Glomerular endothelial cell (primary cell): Measurements from ENCODE around the gene STARD5. TPM values are rescaled to one million over a fixed set of nuclear protein-coding genes. Genes with fewer than 3 reads are reported as not detected.

Source experiments
- DNase-seq: peaks from one replicate; pipeline ENCODE4 v3.0.0-alpha.2; 2011; ENCODE audit warnings: low read depth, low spot score; ENCODE audit errors: extremely low read depth
- total RNA-seq: library from RNA; depleted of rRNA; stranded (reverse); fragments of >200 nt; gene quantifications from 2 replicates; pipeline ENCODE4 v1.2.3, GENCODE V29; 2015

The STARD5 gene
- total RNA-seq, 1 donor from 2014 or later = 1.4 TPM

DNA sequence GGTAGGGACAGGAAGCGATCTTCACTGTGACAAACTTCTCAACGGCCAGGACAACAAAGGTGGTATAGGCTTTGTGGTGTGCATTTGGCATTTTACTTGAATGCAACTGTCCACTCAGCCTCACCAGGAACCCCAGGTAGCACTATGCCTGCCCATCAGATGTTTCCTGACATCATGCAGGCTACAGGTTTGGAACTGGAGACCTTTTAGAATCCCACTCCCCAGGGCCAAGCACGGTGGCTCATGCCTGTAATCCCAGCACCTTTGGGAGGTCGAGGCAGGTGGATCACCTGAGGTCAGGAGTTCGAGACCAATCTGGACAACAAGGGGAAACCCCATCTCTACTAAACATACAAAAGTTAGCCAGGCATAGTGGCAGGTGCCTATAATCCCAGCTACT lies 9.6 kb downstream of the STARD5 start:
- no peak for DNase-seq

DNA sequence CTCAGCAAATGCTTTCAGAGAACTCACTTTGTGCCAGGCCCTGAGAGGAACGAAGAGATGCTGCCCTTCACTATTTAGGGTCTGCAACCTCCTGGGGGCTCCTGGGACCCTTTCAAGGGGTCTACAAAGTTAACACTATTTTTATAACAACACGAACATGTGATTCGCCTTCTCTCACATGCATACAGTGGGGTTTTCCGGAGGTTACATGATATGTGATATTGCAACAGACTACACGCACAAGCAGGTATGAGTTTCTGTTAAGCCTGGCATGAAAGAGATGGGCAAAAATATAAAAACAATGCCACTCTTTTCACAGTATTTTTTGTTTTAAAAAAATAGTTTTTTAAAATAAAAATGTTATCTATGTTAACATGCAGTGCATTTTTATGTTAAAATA lies 10.3 kb downstream of the STARD5 start:
- no peak for DNase-seq

DNA sequence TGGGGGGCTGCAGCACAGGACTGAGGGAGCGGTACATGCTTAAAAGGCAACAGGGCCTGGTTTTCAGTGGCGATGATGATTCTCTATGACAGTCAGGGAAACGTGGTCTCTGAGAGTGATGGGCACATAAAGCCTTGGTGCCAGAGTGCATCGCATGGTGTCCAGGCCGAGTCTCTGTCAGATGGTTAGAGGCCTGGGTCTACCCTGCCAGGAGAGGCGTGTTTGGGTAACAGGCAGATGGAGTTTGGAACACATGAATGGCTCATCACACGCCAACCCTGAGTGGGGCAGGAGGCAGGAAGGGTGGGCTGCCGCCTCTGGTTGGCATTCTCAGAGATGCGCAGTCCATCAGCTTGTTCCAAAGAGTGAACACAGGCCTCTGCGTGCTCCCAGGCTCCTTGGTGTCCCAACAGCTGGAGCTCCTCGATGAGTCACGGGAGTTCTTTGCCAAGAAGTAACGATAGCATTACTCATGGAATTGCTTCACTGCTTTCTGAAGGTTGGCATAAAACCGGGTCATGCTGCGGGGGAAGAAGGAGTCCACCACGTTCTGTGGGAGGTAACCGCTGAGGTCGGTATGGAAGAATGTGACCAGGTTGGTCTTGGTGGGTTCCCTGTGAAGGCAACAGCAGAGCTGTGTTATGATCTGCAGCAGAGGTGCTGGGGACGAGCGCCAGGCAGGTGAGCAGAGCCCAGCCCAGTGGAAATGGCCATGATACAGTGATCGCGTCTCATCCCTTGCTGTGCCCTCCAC lies 11.0 kb downstream of the STARD5 start:
- peak; percentile 25 for DNase-seq

DNA sequence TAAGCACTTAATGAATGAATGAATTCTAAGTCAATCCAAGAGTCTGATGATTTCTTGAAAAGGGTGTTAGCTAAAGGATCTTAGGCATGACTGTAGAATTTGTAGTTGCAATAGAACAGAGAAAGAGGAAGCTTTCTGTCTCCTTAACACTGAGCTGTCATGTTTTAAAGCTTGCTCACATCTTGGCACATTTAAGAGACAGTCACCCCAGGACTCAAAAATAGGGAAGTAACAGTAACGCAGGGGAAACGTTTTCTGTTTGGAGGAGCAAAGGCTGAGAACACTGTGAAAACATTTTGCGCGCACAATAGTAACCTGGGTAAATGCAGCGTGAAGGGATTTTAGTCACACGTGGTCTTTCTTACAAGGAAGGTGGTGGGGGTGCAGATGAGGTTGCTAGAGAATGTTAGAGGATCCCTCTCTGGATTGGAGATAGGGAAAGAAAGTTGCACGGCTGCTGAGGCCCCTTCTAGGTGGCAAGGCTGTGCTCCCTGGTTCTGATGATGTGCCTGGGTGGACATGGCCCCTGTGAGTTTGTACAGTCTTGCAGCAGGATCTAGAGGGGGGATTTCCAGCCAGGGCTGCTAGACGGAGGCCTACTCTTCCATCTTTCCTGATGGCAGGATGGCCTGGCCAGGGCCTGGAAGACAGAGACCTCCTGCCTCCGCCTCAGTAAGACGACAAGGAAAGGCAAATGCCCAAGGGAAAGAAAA lies 12.0 kb downstream of the STARD5 start:
- no peak for DNase-seq

DNA sequence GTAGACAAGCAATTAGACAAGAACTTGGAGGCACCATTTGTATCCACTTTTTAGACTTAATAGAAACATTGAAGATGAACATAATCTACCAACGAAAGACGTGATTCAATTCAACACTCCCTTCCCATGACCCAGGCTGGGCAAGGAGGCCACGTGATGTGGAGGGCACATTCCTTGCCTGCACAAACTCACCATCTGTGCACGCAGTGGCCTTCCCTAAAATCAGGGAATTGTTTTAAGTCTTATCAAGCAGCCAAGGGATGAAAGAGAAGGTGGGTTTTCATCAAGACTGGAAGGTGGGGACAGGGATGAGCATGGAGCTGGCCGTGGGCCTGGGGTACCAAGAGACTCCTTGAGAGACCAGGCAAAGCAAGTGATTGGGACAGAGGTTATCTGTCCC lies 13.5 kb downstream of the STARD5 start:
- no peak for DNase-seq

DNA sequence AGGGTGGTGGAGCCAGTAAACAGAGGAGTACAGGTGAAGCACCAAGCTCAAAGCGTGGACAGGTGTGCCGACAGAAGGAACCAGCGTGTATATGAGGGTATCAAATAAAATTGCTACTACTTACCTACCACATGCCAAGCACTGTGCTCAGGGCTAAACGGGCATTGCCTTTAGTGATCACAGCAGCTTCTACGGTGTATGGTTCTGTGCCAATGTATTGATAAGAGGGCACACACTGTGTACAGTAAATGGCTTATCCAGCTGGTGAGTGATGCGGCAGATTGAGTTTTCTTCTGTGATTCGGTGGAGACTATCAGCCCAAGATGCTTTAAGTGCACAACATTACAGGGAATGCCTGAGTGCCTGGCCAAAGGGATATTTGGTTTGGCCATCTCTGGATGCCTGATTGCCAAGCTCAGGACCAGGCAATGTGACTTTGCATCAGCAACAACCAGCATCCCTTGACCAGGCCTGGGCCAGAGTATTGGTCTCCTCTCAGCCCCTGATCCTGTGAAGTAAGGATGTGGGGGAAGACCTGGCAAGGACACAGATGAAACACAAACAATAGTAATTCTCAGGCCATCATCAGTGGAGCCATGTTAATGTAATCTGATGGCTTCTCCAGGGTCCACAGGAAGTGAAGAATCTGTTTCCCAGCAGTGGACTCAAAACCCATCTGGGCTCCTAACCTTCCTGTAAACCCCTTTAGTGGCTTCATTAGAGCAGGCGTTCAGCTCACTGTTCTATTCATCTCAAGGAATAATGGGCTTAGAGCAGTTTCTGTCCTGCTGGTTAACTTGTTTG lies 14.1 kb downstream of the STARD5 start:
- DNase-seq = no peak

DNA sequence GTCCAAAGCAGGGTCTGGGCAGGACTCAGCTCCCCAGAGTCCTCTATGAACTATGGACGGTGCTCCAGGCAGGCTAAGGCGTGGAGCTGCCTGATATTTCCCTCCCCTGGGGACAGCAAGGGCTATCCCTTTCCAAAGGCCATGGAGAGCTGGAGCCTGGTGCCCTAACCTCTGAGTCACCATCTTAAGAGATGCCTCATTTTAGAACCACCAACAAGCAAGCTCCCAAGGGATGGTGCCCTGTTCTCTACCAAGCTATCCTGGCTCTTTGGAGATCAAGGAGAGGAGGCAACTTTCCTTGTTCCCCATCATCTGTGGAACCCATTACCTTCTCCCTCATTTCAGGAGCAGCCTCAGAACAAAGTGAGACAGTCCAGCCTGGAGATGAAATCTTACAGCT lies 15.7 kb downstream of the STARD5 start:
- no peak for DNase-seq

DNA sequence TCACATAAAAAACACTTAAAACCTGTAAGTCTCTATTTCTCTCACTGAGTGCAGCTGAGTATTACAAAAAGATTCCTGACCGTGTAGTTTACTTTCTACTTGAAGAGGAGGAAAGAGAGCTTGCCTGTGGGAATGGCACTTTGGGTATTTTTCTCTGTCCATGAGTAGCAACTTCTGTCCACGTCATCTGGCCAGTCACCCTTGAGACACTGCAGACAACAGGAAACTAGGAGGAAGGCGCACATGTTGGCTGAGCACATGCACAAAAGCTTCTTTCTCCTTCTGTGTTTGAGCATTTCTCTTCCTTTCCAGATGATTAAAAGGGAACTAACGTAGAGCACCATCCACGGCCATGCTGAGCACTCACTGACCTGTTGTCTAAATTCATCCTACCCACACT lies 19.7 kb downstream of the STARD5 start:
- DNase-seq = no peak

DNA sequence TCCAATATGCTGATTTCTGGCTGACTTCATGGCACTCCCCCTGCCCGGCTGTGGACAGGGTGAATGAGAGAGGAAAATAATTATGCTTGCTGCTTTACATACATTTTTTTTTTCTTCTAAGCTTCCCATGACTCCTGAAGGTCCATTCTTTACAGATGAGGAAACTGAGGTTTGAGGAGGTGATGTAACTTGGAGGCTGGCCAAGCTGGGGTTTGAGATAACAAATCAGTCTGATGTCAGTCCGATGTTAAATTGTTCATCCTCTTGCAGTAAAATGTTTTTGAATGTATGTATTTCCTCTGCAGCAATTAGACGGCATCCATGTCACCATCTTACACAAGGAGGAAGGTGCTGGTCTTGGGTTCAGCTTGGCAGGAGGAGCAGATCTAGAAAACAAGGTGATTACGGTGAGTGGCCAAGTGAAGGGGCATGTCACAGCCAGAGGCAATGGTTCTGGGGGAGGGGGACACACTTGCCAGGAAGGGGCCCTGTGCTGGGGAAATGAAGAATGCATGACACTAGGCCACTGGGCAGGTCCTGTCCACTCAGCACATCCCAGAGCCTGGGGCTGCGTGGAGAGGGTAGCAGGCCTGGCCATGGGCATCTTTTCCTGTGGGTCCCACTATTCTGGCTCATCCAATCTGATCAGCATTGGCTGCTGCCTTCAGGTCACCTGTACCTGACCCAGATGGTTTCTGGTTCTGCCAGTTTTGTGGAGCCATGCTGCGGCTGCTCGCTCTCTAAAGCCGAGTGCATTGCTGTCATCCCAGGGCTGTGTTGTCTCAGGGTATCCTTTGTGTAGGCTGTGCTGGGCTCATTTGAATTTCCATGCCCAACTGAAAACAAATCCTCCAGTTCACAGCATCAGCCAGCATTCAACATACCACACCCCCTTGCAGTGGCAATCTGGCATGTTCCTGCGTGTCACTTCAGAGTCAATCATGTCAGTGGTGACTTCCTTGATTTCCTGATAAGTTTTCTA lies 20.4 kb downstream of the STARD5 start:
- no peak for DNase-seq

DNA sequence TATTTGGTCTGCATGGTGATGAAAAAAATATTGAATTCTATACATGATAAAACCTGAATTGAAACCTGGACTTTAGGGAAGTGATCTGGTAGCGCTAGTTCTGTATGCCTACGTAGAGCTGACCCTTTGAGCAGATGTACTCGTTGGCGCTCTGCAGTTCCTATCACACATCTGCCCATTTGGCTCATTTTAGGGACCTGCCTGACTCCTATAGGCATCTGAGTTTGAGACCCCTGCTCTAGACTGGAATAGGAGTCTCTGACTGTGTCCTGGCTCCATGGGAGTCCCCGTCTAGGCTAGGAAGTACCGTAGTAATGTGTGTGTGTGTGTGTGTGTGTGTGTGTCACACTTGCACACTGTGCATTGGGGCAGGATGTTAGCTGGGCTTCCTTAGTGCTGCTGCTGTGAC lies 21.2 kb downstream of the STARD5 start:
- DNase-seq = no peak

DNA sequence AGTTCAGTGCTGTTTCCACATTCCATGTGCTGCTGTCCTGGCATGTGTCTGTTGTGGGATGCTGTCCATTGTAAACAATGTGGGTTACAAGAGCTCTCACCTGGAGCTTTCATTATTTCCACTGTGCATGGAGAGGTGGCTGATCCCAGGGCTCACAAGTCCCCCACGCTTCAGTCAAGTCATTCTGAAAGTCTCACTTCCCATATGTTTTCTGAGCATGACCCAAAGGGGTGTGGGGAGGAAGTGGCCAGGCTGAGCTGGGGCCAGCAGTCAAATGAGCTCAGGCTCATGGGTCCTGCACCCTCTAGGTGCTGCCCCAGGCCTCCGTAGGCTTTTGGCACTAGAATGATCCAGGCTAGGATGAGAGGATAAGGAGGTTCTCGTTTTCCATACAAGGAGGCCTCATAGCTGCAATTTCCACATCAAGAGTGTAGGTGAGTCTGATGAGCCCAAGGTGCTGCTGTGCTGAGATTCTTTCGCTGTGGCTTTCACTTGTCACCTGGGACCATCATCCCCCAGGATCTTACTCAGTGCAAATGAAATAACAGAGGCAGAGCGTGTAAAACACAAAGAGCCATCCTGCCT lies 22.0 kb downstream of the STARD5 start:
- no peak for DNase-seq

DNA sequence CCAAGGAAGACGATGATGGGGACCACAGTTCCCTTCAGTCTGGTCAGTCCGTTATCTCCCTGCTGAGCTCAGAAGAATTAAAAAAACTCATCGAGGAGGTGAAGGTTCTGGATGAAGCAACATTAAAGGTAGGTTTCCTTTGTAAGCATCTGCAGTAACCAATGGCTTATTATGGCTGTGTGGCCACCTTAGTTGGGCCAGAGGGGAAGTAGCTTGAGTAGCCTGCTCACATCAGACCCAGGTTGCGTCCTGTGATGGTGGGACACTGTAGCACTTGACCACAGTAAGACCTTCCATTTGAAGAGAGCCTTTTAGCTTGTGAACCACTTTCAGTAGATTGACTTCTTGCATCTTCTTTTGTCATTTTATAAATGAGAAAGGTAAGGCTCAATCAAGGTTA lies 22.6 kb downstream of the STARD5 start:
- DNase-seq = no peak

DNA sequence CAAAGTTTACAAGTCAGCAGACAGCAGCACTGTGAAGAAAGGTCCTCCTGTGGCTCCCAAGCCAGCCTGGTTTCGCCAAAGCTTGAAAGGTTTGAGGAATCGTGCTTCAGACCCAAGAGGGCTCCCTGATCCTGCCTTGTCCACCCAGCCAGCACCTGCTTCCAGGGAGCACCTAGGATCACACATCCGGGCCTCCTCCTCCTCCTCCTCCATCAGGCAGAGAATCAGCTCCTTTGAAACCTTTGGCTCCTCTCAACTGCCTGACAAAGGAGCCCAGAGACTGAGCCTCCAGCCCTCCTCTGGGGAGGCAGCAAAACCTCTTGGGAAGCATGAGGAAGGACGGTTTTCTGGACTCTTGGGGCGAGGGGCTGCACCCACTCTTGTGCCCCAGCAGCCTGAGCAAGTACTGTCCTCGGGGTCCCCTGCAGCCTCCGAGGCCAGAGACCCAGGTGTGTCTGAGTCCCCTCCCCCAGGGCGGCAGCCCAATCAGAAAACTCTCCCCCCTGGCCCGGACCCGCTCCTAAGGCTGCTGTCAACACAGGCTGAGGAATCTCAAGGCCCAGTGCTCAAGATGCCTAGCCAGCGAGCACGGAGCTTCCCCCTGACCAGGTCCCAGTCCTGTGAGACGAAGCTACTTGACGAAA lies 24.2 kb downstream of the STARD5 start:
- DNase-seq = no peak

DNA sequence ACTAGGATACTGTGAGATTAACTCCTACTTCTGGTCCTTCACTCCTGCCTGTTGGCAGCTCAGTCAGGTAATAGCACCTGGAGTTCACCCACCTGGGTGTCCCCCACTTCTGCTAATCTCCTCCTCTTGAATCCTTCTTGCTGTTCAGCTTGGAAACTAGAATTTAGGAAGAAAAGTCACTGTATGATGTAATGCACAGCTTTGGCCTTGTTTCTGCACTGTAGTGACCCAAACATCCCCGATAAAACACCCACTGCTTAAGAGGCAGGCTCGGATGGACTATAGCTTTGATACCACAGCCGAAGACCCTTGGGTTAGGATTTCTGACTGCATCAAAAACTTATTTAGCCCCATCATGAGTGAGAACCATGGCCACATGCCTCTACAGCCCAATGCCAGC lies 24.8 kb downstream of the STARD5 start:
- DNase-seq = no peak

DNA sequence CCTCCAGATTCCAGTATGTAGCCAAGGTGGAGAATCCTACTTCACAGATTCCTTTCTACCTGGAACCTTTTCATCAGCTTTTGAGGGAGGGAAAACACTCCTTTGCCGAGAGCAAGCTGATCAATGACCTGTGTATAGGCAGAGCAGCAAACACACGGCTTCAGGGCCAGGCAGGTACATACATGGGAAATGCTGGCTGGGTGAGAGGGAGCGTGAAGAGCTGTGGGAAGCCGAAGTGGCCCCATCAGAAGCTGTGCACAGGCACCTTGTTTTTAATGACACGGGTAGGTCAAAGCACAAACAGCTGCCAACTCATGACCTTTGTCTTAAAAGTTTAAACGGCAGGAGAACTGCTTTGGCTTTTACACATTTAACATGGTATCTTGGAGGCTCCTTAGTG lies 25.3 kb downstream of the STARD5 start:
- no peak for DNase-seq

DNA sequence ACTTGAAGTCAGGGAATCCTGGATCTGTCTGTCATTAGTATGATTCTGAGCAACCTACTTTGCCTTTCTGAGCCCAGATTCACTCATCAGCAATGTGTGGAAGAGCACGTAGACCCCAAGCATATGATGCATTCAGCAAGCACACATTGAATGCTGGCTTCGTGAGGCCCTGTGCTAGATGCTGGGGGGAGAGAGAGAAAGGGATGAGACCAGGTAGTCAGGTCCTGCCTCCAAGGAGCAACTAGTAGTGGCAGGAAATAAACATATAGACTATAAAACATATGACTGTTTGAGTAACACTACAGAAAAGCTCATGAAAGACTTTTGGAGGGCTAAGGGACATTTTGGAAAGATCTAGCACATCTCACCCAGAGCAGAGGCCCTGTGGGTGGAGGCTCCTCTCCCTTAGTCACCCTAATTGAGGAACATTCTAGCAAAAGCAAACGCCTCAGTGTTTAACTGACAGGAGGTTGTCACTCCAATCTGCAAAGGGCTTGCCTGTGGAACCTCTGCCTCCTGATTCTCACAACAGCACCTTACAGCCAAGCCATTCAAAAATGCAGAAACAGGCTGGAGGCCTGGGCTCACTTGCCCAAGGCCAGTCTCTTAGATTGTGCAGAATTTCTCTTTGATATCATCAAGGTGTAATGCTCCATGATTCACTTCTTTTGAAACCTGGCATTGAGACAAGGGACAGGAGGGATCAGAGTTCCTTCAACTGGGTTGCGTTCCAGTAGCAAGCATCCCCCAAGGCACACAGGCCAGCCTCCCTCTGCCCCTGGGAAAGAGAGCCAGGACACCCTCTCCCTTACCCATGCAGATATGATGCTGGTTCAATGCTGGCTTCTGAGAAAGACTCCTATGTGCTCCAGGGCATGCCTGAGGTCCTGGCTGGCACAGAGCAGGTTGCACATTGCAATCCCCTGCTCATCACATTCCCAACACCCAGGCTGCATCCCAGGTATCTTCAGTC lies 26.1 kb downstream of the STARD5 start:
- DNase-seq = no peak

DNA sequence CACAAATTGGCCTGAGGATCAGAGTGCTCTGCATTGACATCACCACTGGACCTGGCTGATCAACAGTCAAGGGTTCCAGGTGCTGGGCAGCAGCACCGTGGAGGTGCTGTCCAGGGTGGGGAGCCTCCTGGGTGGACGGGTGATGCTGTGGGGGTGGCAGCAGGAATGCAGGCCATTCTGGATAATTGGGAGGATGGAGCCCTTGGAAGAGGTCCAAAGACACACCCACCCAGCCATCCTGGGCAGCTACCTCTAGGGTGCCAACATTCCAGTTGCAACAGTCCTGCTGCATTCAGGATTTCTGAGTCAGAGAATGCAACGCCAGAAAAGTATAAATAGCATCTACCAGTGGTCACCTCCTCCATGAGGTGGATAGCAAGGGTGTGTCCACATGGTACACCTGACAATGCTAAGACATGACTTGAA lies 26.8 kb downstream of the STARD5 start:
- no peak for DNase-seq

DNA sequence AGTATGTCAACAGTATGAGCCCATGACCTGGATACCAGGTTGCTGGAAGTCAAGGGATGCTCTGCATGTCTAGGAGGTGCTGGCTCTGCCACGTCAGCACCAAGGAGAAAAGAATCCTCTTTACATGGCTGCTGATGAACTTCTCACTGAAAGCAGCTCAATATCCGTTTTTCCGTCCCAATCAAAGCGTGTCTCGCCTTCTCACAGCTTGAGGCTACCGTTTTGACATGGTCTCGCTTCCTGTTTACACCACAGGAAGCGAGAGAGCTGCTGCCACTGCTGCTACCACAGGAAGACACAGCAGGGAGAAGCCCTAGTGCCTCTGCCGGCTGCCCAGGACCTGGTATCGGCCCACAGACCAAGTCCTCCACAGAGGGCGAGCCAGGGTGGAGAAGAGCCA lies 27.3 kb downstream of the STARD5 start:
- no peak for DNase-seq
